Tibial nerve (tissue), 4 donors: ENCODE measurements around the gene TMCC2.

Experiments
- EP300 ChIP-seq, 2 donors: sonication (generic); formaldehyde crosslinking; IDR thresholded peaks; one replicate each; pipeline ENCODE4 v1.6.1; 2017; ENCODE audit warnings: antibody characterized with exemption in 2 of 2, mild to moderate bottlenecking in 1 of 2
- POLR2A ChIP-seq, 2 donors: fragments of 450-650 bp; IDR thresholded peaks; one replicate each; pipeline ENCODE4 v1.6.1; 2017; ENCODE audit warnings: antibody characterized with exemption in 2 of 2, mild to moderate bottlenecking in 2 of 2, moderate library complexity in 2 of 2
- TF ChIP-seq, protein P1 (sequence below), 5 experiments: fragments of 200-600 bp in 3 of 5; fragments of 450-650 bp in 2 of 5; sonication (generic) in 3 of 5; IDR thresholded peaks; one replicate each; pipeline ENCODE4 v1.5.1; 2016 to 2019; ENCODE audit warnings: antibody characterized with exemption in 5 of 5, mild to moderate bottlenecking in 3 of 5, moderate library complexity in 2 of 5

DNA sequence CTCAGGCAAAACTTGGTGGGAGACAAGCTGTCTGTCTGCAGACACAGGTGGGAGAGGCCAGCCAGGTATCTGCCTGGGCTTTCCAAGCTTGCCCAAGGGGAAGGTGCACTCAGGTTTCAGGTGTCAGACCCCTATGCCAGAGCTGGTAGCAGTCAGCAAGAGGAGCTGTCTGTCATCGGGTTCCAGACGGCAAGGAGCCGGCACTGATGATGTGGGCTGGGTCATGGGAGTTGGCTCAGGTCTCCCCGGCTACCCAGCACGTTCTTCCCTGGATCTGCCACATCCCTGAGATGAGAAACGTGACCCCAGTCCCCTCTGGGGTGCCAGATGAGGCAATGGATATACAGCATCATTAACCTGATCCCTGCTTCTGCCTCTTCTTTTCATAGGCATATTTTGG, 23.0 kb downstream of the TMCC2 start:
- TF ChIP-seq, protein P1, sequence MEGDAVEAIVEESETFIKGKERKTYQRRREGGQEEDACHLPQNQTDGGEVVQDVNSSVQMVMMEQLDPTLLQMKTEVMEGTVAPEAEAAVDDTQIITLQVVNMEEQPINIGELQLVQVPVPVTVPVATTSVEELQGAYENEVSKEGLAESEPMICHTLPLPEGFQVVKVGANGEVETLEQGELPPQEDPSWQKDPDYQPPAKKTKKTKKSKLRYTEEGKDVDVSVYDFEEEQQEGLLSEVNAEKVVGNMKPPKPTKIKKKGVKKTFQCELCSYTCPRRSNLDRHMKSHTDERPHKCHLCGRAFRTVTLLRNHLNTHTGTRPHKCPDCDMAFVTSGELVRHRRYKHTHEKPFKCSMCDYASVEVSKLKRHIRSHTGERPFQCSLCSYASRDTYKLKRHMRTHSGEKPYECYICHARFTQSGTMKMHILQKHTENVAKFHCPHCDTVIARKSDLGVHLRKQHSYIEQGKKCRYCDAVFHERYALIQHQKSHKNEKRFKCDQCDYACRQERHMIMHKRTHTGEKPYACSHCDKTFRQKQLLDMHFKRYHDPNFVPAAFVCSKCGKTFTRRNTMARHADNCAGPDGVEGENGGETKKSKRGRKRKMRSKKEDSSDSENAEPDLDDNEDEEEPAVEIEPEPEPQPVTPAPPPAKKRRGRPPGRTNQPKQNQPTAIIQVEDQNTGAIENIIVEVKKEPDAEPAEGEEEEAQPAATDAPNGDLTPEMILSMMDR (IDR thresholded peaks at IDR 0.05), result no peak
- TF ChIP-seq POLR2A (IDR thresholded peaks at IDR 0.05) (no peak), EP300 (IDR thresholded peaks at IDR 0.05) (no peak)
